SK-N-SH (cell line): ENCODE measurements around the gene PIAS1. TPM values are rescaled to one million over a fixed set of nuclear protein-coding genes. Genes with fewer than 3 reads are reported as not detected.

ENCODE experiments used
- CTCF ChIA-PET: fragments of 300-600, 350-600 bp; formaldehyde crosslinking; extraction: SDS; loops from one replicate; lab custom pipeline; 2021; lab: Yijun Ruan, JAX
- POLR2A ChIA-PET: fragments of 350-600 bp; sonication (Branson Sonifier 250); formaldehyde crosslinking; extraction: SDS; loops from one replicate; lab custom pipeline; 2020; ENCODE audit warnings: antibody characterized with exemption, inconsistent platforms; lab: Yijun Ruan, JAX
- DNase-seq: peaks from one replicate; pipeline ENCODE4 v3.0.0; 2012
- H2AFZ ChIP-seq: fragments of 200-600 bp; sonication (generic); 2 replicates; pipeline ENCODE4 v1.8.1; 2016; ENCODE audit warnings: antibody characterized with exemption, mild to moderate bottlenecking, low read depth
- H3F3A ChIP-seq: fragments of 200-600 bp; sonication (generic); replicated peaks from 2 replicates; pipeline ENCODE3; 2016; ENCODE audit warnings: antibody characterized with exemption, mild to moderate bottlenecking; ENCODE audit not compliant: insufficient read depth
- H3K27ac ChIP-seq, 2 experiments: fragments of 200-500 bp in 1 of 2; fragments of 200-600 bp in 1 of 2; sonication (Bioruptor generic) in 1 of 2; sonication (generic), shearing (Covaris generic) in 1 of 2; 2 replicates each; pipeline versions ENCODE4 v1.5.1 to v1.6.1; 2014 to 2016; ENCODE audit warnings: low read depth in 2 of 2, inconsistent platforms in 1 of 2, low read length in 1 of 2, mild to moderate bottlenecking in 1 of 2, mixed read lengths in 1 of 2
- H3K27me3 ChIP-seq: fragments of 200-600 bp; sonication (generic), shearing (Covaris generic); 2 replicates; pipeline ENCODE4 v1.6.1; 2016; ENCODE audit warnings: mixed run types; ENCODE audit not compliant: insufficient read depth
- H3K36me3 ChIP-seq, 2 experiments: fragments of 200-500 bp in 1 of 2; fragments of 200-600 bp in 1 of 2; sonication (Bioruptor generic) in 1 of 2; sonication (generic) in 1 of 2; replicated peaks in 1 of 2; 2 replicates each; pipeline versions ENCODE3 to v1.5.1; 2014 to 2016; ENCODE audit warnings: low read length in 1 of 2, mild to moderate bottlenecking in 1 of 2; ENCODE audit not compliant: insufficient read depth in 2 of 2, control insufficient read depth in 1 of 2
- H3K4me1 ChIP-seq, 2 experiments: fragments of 200-500 bp in 1 of 2; fragments of 200-600 bp in 1 of 2; sonication (Bioruptor generic) in 1 of 2; sonication (generic), shearing (Covaris generic) in 1 of 2; 2 replicates each; pipeline versions ENCODE4 v1.5.1 to v1.6.1; 2014 to 2016; ENCODE audit warnings: low read depth in 1 of 2, low read length in 1 of 2, mixed run types in 1 of 2; ENCODE audit not compliant: insufficient read depth in 2 of 2, control insufficient read depth in 1 of 2
- H3K4me2 ChIP-seq: fragments of 200-600 bp; sonication (generic), shearing (Covaris generic); 2 replicates; pipeline ENCODE4 v1.6.1; 2017; ENCODE audit warnings: mixed run types
- H3K4me3 ChIP-seq, 2 experiments: fragments of 200-500 bp in 1 of 2; fragments of 200-600 bp in 1 of 2; sonication (Bioruptor generic) in 1 of 2; sonication (generic), shearing (Covaris generic) in 1 of 2; 2 replicates each; pipeline versions ENCODE4 v1.5.1 to v1.8.1; 2014 to 2016; ENCODE audit warnings: low read depth in 2 of 2, inconsistent platforms in 1 of 2, low read length in 1 of 2, mild to moderate bottlenecking in 1 of 2, mixed read lengths in 1 of 2, moderate library complexity in 1 of 2
- H3K79me2 ChIP-seq: fragments of 200-600 bp; sonication (generic); 2 replicates; pipeline ENCODE4 v1.8.1; 2017; ENCODE audit warnings: mild to moderate bottlenecking; ENCODE audit not compliant: insufficient read depth
- H3K9ac ChIP-seq: fragments of 200-600 bp; sonication (generic); 2 replicates; pipeline ENCODE4 v1.6.1; 2017; ENCODE audit warnings: mixed run types
- H3K9me2 ChIP-seq: fragments of 200-600 bp; sonication (generic); 2 replicates; pipeline ENCODE4 v1.6.1; 2017; ENCODE audit warnings: mixed run types
- H3K9me3 ChIP-seq: fragments of 200-600 bp; sonication (generic); 2 replicates; pipeline ENCODE4 v1.6.1; 2017; ENCODE audit warnings: mixed run types, mild to moderate bottlenecking, moderate library complexity
- H4K20me1 ChIP-seq: fragments of 200-600 bp; sonication (generic); 2 replicates; pipeline ENCODE4 v1.6.1; 2017; ENCODE audit warnings: mild to moderate bottlenecking, mixed run types; ENCODE audit not compliant: insufficient read depth
- CHD2 ChIP-seq: fragments of 150-350 bp; IDR thresholded peaks from 2 replicates; pipeline ENCODE4 v1.6.1; 2018; ENCODE audit warnings: low read length; ENCODE audit not compliant: partially characterized antibody
- EP300 ChIP-seq, 2 experiments: IDR thresholded peaks; 2 replicates each; pipeline versions ENCODE4 v1.4.0 to v1.6.1; 2012; ENCODE audit warnings: borderline replicate concordance in 1 of 2, low read depth in 1 of 2, low read length in 1 of 2
- EZH2phosphoT487 ChIP-seq: fragments of 200-600 bp; sonication (generic); IDR thresholded peaks from 2 replicates; pipeline ENCODE4 v1.6.1; 2017; ENCODE audit warnings: low read depth, mixed run types, mild to moderate bottlenecking, antibody characterized with exemption, moderate library complexity, borderline replicate concordance
- FOSL2 ChIP-seq: IDR thresholded peaks from 2 replicates; pipeline ENCODE4 v1.4.0; 2012; ENCODE audit warnings: low read depth, mild to moderate bottlenecking, moderate library complexity, borderline replicate concordance
- MXI1 ChIP-seq: IDR thresholded peaks from 2 replicates; pipeline ENCODE4 v1.6.1; 2012; ENCODE audit warnings: mild to moderate bottlenecking, low read depth, low read length, improper control_type of control experiment
- PBX3 ChIP-seq: IDR thresholded peaks from 2 replicates; pipeline ENCODE4; 2012
- RAD21 ChIP-seq: IDR thresholded peaks from 2 replicates; pipeline ENCODE4 v1.6.1; 2012; ENCODE audit warnings: mild to moderate bottlenecking, low read length
- RFX5 ChIP-seq: IDR thresholded peaks from 2 replicates; pipeline ENCODE4 v1.6.1; 2012; ENCODE audit warnings: mild to moderate bottlenecking, improper control_type of control experiment, low read length
- RXRA ChIP-seq: IDR thresholded peaks from 2 replicates; pipeline ENCODE4 v1.4.0; 2012; ENCODE audit warnings: low read depth, mild to moderate bottlenecking, borderline replicate concordance
- SIN3A ChIP-seq: IDR thresholded peaks from 2 replicates; pipeline ENCODE4 v1.6.1; 2012; ENCODE audit warnings: low read depth, mild to moderate bottlenecking, low read length, moderate library complexity, borderline replicate concordance
- TEAD4 ChIP-seq: IDR thresholded peaks from 2 replicates; pipeline ENCODE4 v1.4.0; 2012; ENCODE audit warnings: mild to moderate bottlenecking, borderline replicate concordance; ENCODE audit not compliant: insufficient read depth
- YY1 ChIP-seq: IDR thresholded peaks from 2 replicates; pipeline ENCODE4 v1.4.0; 2012; ENCODE audit warnings: low read depth, mild to moderate bottlenecking
- WGBS: methylation state at CpG from one replicate; pipeline ENCODE4 v1.1.6; 2017; ENCODE audit warnings: low lambda C conversion rate; 5-methylcytosine and 5-hydroxymethylcytosine counted together
- polyA plus RNA-seq, 3 experiments: library from polyadenylated mRNA; depleted of rRNA; stranded (reverse); fragments of >200 nt; gene quantifications; 2 replicates each; pipeline ENCODE4 v1.2.3, GENCODE V29; 2012
- TF ChIP-seq, protein P1 (sequence below): IDR thresholded peaks from 2 replicates; pipeline ENCODE4 v1.4.0; 2012; ENCODE audit warnings: low read depth, borderline replicate concordance
- TF ChIP-seq, protein P2 (sequence below): fragments of 200-600 bp; sonication (generic); IDR thresholded peaks from 2 replicates; pipeline ENCODE4 v1.6.1; 2017; ENCODE audit warnings: antibody characterized with exemption, mild to moderate bottlenecking, moderate library complexity
- TF ChIP-seq, protein P3 (sequence below): IDR thresholded peaks from 2 replicates; pipeline ENCODE4 v1.4.0; 2012; ENCODE audit warnings: low read depth

The PIAS1 gene
- polyA plus RNA-seq, 1 of the 3 experiments (the other 2 are of a cell fraction), result 9.0 TPM

GRCh38 chr15:68192117-68192516 is 138.0 kb downstream of the PIAS1 start (continued):
- TF ChIP-seq YY1 (no peak), MXI1 (no peak), CHD2 (no peak), SIN3A (no peak), FOSL2 (no peak), RXRA (no peak), RAD21 (no peak), RFX5 (no peak)
- TF ChIP-seq, protein P1, sequence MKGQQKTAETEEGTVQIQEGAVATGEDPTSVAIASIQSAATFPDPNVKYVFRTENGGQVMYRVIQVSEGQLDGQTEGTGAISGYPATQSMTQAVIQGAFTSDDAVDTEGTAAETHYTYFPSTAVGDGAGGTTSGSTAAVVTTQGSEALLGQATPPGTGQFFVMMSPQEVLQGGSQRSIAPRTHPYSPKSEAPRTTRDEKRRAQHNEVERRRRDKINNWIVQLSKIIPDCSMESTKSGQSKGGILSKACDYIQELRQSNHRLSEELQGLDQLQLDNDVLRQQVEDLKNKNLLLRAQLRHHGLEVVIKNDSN, result no peak

- CTCF ChIA-PET, result interaction anchor here (7.6 kb wide), 1 partner anchor 18 kb away, joined by 52 read pairs; no protein-coding TSS in a partner anchor
- TF ChIP-seq CHD2 (no peak), SIN3A (no peak), RFX5 (no peak), EZH2phosphoT487 (no peak), EP300 (IDR thresholded peaks at IDR 0.05; ENCODE audit: borderline replicate concordance in 1 of 2, low read depth in 1 of 2, low read length in 1 of 2) (no peak), TEAD4 (no peak), PBX3 (no peak)
- TF ChIP-seq, protein P2, sequence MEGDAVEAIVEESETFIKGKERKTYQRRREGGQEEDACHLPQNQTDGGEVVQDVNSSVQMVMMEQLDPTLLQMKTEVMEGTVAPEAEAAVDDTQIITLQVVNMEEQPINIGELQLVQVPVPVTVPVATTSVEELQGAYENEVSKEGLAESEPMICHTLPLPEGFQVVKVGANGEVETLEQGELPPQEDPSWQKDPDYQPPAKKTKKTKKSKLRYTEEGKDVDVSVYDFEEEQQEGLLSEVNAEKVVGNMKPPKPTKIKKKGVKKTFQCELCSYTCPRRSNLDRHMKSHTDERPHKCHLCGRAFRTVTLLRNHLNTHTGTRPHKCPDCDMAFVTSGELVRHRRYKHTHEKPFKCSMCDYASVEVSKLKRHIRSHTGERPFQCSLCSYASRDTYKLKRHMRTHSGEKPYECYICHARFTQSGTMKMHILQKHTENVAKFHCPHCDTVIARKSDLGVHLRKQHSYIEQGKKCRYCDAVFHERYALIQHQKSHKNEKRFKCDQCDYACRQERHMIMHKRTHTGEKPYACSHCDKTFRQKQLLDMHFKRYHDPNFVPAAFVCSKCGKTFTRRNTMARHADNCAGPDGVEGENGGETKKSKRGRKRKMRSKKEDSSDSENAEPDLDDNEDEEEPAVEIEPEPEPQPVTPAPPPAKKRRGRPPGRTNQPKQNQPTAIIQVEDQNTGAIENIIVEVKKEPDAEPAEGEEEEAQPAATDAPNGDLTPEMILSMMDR, result no peak
- TF ChIP-seq, protein P3, sequence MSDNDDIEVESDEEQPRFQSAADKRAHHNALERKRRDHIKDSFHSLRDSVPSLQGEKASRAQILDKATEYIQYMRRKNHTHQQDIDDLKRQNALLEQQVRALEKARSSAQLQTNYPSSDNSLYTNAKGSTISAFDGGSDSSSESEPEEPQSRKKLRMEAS, result no peak
- TF ChIP-seq, all 33 proteins: peak for 0
These were observed 138.8 kb downstream of the PIAS1 start for GRCh38 chr15:68192804-68193486.

More at GRCh38 chr15:68192804-68193486, 138.8 kb downstream of the PIAS1 start:
- WGBS, result 100% methylated on average over 3 of the region's 5 CpGs
- H3F3A ChIP-seq, result peaks cover 6% of the 10 kb centered on the region
- no peaks in the 10 kb centered on the region for H4K20me1 ChIP-seq
- no peaks in the 10 kb centered on the region for H3K27me3 ChIP-seq
- H3K36me3 ChIP-seq, result peaks cover 34 to 35% of the 10 kb centered on the region in 2 experiments
- POLR2A ChIA-PET, result no interaction called here
- no peak for DNase-seq
- no peaks in the 10 kb centered on the region; the same call in 1 of the 2 replicates for H3K79me2 ChIP-seq
- H3K9me3 ChIP-seq, result no peaks in the 10 kb centered on the region
- no peak overlapping the region for H3K9ac ChIP-seq
- H3K4me1 ChIP-seq, result peaks cover 4 to 11% of the 10 kb centered on the region in 2 experiments; a peak in 2 of 4 replicates
- no peak overlapping the region for H2AFZ ChIP-seq
- H3K27ac ChIP-seq, result no peak overlapping the region
- no peak overlapping the region for H3K4me3 ChIP-seq
- no peak overlapping the region for H3K4me2 ChIP-seq
- no peaks in the 10 kb centered on the region for H3K9me2 ChIP-seq
